Fibroblast of skin of right biceps (primary cell): ENCODE results near the gene TIMM9.
"Not testable (repeated sequence)": the region's sequence is repeated elsewhere in the genome, so short reads cannot be mapped to it uniquely, and the experiment has no call there.

ENCODE experiments used
- DNase-seq: peaks from one replicate; pipeline ENCODE4 v3.0.0-alpha.2; 2013

The TIMM9 gene

GRCh38 chr14:58427281-58428117, at the start of gene TIMM9, which contains the start of gene KIAA0586:
TIMM9 (minus strand) TSS chr14:58427531; CDS start chr14:58411945, 15,586 bp downstream.
KIAA0586 (plus strand) TSS chr14:58427719; CDS start chr14:58428265, 546 bp downstream.
- DNase-seq, result peak; percentile 99

GRCh38 chr14:58476320-58476719, 49.0 kb upstream of the TIMM9 start:
- DNase-seq, result no peak

GRCh38 chr14:58469309-58469708, 42.0 kb upstream of the TIMM9 start:
- no peak for DNase-seq

GRCh38 chr14:58467575-58467974, 40.2 kb upstream of the TIMM9 start:
- DNase-seq, result no peak

GRCh38 chr14:58466459-58466858, 39.1 kb upstream of the TIMM9 start:
- DNase-seq, result no peak

GRCh38 chr14:58465421-58465820, 38.1 kb upstream of the TIMM9 start:
- peak; percentile 6 for DNase-seq

- no peak for DNase-seq
Measured at GRCh38 chr14:58464652-58465051, 37.3 kb upstream of the TIMM9 start.

GRCh38 chr14:58463147-58463546, 35.8 kb upstream of the TIMM9 start:
- DNase-seq, result no peak

- DNase-seq, result no peak
Measured at GRCh38 chr14:58460772-58461171, 33.4 kb upstream of the TIMM9 start.

- DNase-seq, result no peak
Measured at GRCh38 chr14:58455593-58456265, 28.4 kb upstream of the TIMM9 start.

GRCh38 chr14:58444627-58445026, 17.3 kb upstream of the TIMM9 start:
- no peak for DNase-seq

- DNase-seq, result no peak
Measured at GRCh38 chr14:58439476-58439875, 12.1 kb upstream of the TIMM9 start.

GRCh38 chr14:58430156-58430555, 2.8 kb upstream of the TIMM9 start:
- DNase-seq, result peak; percentile 28

- peak; percentile 56 for DNase-seq
Measured at GRCh38 chr14:58428118-58428683, 870 bp upstream of the TIMM9 start.

GRCh38 chr14:58426670-58427280, 556 bp downstream of the TIMM9 start:
- peak; percentile 75 for DNase-seq

- not testable (repeated sequence) for DNase-seq
Measured at GRCh38 chr14:58416934-58417333, 10.4 kb downstream of the TIMM9 start.

GRCh38 chr14:58415636-58416547, 11.4 kb downstream of the TIMM9 start:
- DNase-seq, result no peak

GRCh38 chr14:58414845-58415244, 12.5 kb downstream of the TIMM9 start:
- DNase-seq, result no peak

- no peak for DNase-seq
Measured at GRCh38 chr14:58408681-58409215, 18.6 kb downstream of the TIMM9 start.

- no peak for DNase-seq
Measured at GRCh38 chr14:58401587-58401986, 25.7 kb downstream of the TIMM9 start.

- no peak for DNase-seq
Measured at GRCh38 chr14:58398895-58399294, 28.4 kb downstream of the TIMM9 start.

GRCh38 chr14:58398495-58398894, 28.8 kb downstream of the TIMM9 start:
- DNase-seq, result no peak
